Heart left ventricle (tissue), 16 donors: ENCODE measurements around the gene CNGB1. TPM values are rescaled to one million over a fixed set of nuclear protein-coding genes. Genes with fewer than 3 reads are reported as not detected.
"Not testable (repeated sequence)": the region's sequence is repeated elsewhere in the genome, so short reads cannot be mapped to it uniquely, and the experiment has no call there.

ENCODE experiments used
- ATAC-seq, 4 donors: fragments of 200-7000 bp; cut with Tn5 transposase; one replicate each; pipeline ENCODE4 v1.9.1; 2020 to 2022; ENCODE audit warnings: moderate library complexity in 4 of 4, mild to moderate bottlenecking in 3 of 4, moderate number of reproducible peaks in 1 of 4
- DNase-seq, 5 donors: peaks; one replicate each; pipeline ENCODE4 v3.0.0-alpha.2; 2020
- H3K27ac ChIP-seq, 12 donors: fragments of 200-600 bp; sonication (generic) in 4 of 12; one replicate each; pipeline versions ENCODE4 v1.5.0 to v1.8.0; 2016 to 2022; ENCODE audit warnings: mild to moderate bottlenecking in 2 of 12
- H3K27me3 ChIP-seq, 9 donors: fragments of 200-600 bp; sonication (generic) in 2 of 9; one replicate each; pipeline versions ENCODE4 v1.5.1 to v1.8.0; 2016 to 2022; ENCODE audit warnings: mild to moderate bottlenecking in 3 of 9
- H3K36me3 ChIP-seq, 9 donors: fragments of 200-600 bp; sonication (generic) in 2 of 9; one replicate each; pipeline versions ENCODE4 v1.5.0 to v1.8.0; 2018 to 2022; ENCODE audit warnings: mild to moderate bottlenecking in 2 of 9
- H3K4me1 ChIP-seq, 12 donors: fragments of 200-600 bp; sonication (generic) in 4 of 12; one replicate each; pipeline versions ENCODE4 v1.5.0 to v1.8.0; 2016 to 2022; ENCODE audit warnings: mild to moderate bottlenecking in 3 of 12
- H3K4me3 ChIP-seq, 12 donors: fragments of 200-600 bp; sonication (generic) in 4 of 12; one replicate each; pipeline versions ENCODE4 v1.5.0 to v1.8.0; 2017 to 2022; ENCODE audit warnings: mild to moderate bottlenecking in 9 of 12, moderate library complexity in 4 of 12
- H3K9me3 ChIP-seq, 12 donors: fragments of 200-600 bp; sonication (generic) in 4 of 12; one replicate each; pipeline versions ENCODE4 v1.5.0 to v1.8.0; 2016 to 2022; ENCODE audit warnings: mild to moderate bottlenecking in 1 of 12
- CTCF ChIP-seq, 12 donors: fragments of 200-600 bp; sonication (generic) in 4 of 12; IDR thresholded peaks; one replicate each; pipeline versions ENCODE4 v1.5.0 to v1.8.0; 2018 to 2022; ENCODE audit warnings: antibody characterized with exemption in 12 of 12, mild to moderate bottlenecking in 5 of 12
- POLR2A ChIP-seq, 2 donors: fragments of 450-650 bp; IDR thresholded peaks; one replicate each; pipeline ENCODE4 v1.6.1; 2017; ENCODE audit warnings: antibody characterized with exemption in 2 of 2, mild to moderate bottlenecking in 2 of 2, moderate library complexity in 2 of 2
- WGBS, 4 donors: extraction: QIAGEN DNeasy Blood & Tissue Kit in 2 of 4; methylation state at CpG; one replicate each; pipeline versions ENCODE4 v1.1.5 to v1.1.7; 2013 to 2018; 5-methylcytosine and 5-hydroxymethylcytosine counted together
- intact Hi-C, 10 donors: fragments of 100-400 bp; cut with DNase I; formaldehyde crosslinking; loops; one replicate each; pipeline versions ENCODE4 v1.11.1 to v1.14.2; 2022
- polyA plus RNA-seq, 2 donors: library from polyadenylated mRNA; stranded (reverse); fragments of 200-250 nt; gene quantifications; one replicate each; pipeline ENCODE4 v1.2.3, GENCODE V29; 2013
- total RNA-seq, 9 donors: library from RNA; depleted of rRNA in 2 of 9; stranded (reverse); fragments of >200 nt in 2 of 9; fragmentation: NEBNext Ultra II Directional in 3 of 9; extraction: Animal tissue kit (Norgen Biotek cat#: 25700) in 3 of 9; gene quantifications; one replicate each; pipeline versions ENCODE4 v1.1.0 to v1.2.4, GENCODE V29; 2016 to 2023
- donor health status: ischemic (EF 13 %, LVEDD 7.1; RV severe dilation, severe dysfunction).
- donor health status: healthy with polysubstance abuse.
- donor health status: DM: no; HTN: yes; CAD: no.
- donor health status: DM: no; HTN: no; CAD: no.
- donor health status: ischemic (EF 25% LVEDD 6.9; RV normal size, moderate dysfunction).
- donor health status: ischemic (EF 25% LVEDD 5.7; RV mildly dilated, moderate dysfunction).
- donor health status: healthy.
- donor health status: DM: yes; HTN: yes; CAD: no.
- donor health status: ischemic (EF 35%, LVEDD 5.7; RV mildly dilated, moderate dysfunction).
- donor health status: nonischemic (EF 11% LVEDD 7.7; RV severe dilation, severe dysfunction).
- donor health status: DM: yes; HTN: yes; CAD: no.
- donor health status: PGD.
- donor health status: ischemic (EF 29% LVEDD 5.4; RV normal size, mild dysfunction).
- donor health status: nonischemic (EF 23%, LVEDD 6.1; RV moderate dilation, normal function).

CNGB1 gene
- total and polyA plus RNA-seq, 11 donors, result not detected

GRCh38 chr16:57875347-57875746 lies 95.6 kb downstream of the CNGB1 start:
- TF ChIP-seq POLR2A (IDR thresholded peaks at IDR 0.05), result no peak
- no peak for TF ChIP-seq CTCF (IDR thresholded peaks at IDR 0.05)
- DNase-seq (no peak), ATAC-seq (no peak)
- H3K36me3 ChIP-seq, result no peaks in the 10 kb centered on the region
- H3K4me3 ChIP-seq, result no peak overlapping the region
- 68 to 79% (median 77%) methylated on average over 5 of the region's 5 CpGs for WGBS, 4 donors
- intact Hi-C loops, result no loop called here
- H3K27me3 ChIP-seq, result peaks cover 0 to 29% (median 8%) of the 10 kb centered on the region in 9 donors
- H3K9me3 ChIP-seq, result no peaks in the 10 kb centered on the region
- peaks cover 0 to 12% (median 0%) of the 10 kb centered on the region in 12 donors for H3K4me1 ChIP-seq
- H3K27ac ChIP-seq, result no peak overlapping the region

GRCh38 chr16:57873218-57873617 lies 97.7 kb downstream of the CNGB1 start:
- no peak for ATAC-seq
- Histone ChIP-seq H3K27me3 (peaks cover 0 to 23% (median 6%) of the 10 kb centered on the region in 9 donors), H3K36me3 (no peaks in the 10 kb centered on the region), H3K4me3 (no peak overlapping the region), H3K9me3 (no peaks in the 10 kb centered on the region), H3K4me1 (peaks cover 0 to 12% (median 0%) of the 10 kb centered on the region in 12 donors), H3K27ac (no peak overlapping the region)
- intact Hi-C loops, result no loop called here
- 19 to 33% (median 24%) methylated on average over 11 of the region's 11 CpGs for WGBS, 4 donors
- DNase-seq, result no peak
- no peak for TF ChIP-seq POLR2A (IDR thresholded peaks at IDR 0.05)

- H3K4me3 ChIP-seq, DNase-seq, intact Hi-C loops, H3K9me3 ChIP-seq, H3K27ac ChIP-seq, H3K36me3 ChIP-seq, ATAC-seq: not testable (repeated sequence)
- peaks cover 0 to 23% (median 6%) of the 10 kb centered on the region in 9 donors for H3K27me3 ChIP-seq
- WGBS, 4 donors, result 87 to 94% (median 91%) methylated on average over 12 of the region's 12 CpGs
- H3K4me1 ChIP-seq, result peaks cover 0 to 12% (median 0%) of the 10 kb centered on the region in 12 donors
Measured at GRCh38 chr16:57872764-57873163, 98.2 kb downstream of the CNGB1 start.

GRCh38 chr16:57871456-57871855 lies 99.5 kb downstream of the CNGB1 start:
- Histone ChIP-seq H3K27me3 (peaks cover 0 to 23% (median 6%) of the 10 kb centered on the region in 9 donors), H3K4me3 (no peak overlapping the region), H3K9me3 (no peaks in the 10 kb centered on the region), H3K27ac (no peak overlapping the region), H3K36me3 (no peaks in the 10 kb centered on the region), H3K4me1 (peaks cover 0 to 12% (median 0%) of the 10 kb centered on the region in 12 donors)
- WGBS, 4 donors, result 84 to 90% (median 88%) methylated on average over 1 of the region's 1 CpG
- TF ChIP-seq CTCF (IDR thresholded peaks at IDR 0.05), result no peak
- TF ChIP-seq POLR2A (IDR thresholded peaks at IDR 0.05), result no peak
- intact Hi-C loops, result no loop called here
- DNase-seq, result no peak
- no peak for ATAC-seq

GRCh38 chr16:57870753-57871454 lies 100.0 kb downstream of the CNGB1 start:
- peaks cover 0 to 23% (median 6%) of the 10 kb centered on the region in 9 donors for H3K27me3 ChIP-seq
- peaks cover 0 to 12% (median 0%) of the 10 kb centered on the region in 12 donors for H3K4me1 ChIP-seq
- no peak overlapping the region for H3K4me3 ChIP-seq
- H3K27ac ChIP-seq, result no peak overlapping the region
- DNase-seq, result no peak
- no peaks in the 10 kb centered on the region for H3K9me3 ChIP-seq
- ATAC-seq, result no peak
- TF ChIP-seq CTCF (IDR thresholded peaks at IDR 0.05) (no peak), POLR2A (IDR thresholded peaks at IDR 0.05) (no peak)
- WGBS, 4 donors, result 81 to 87% (median 82%) methylated on average over 7 of the region's 7 CpGs
- intact Hi-C loops, result no loop called here
- no peaks in the 10 kb centered on the region for H3K36me3 ChIP-seq
